ENCODE data around the gene BNIP1.
"Not testable (repeated sequence)": the region's sequence is repeated elsewhere in the genome, so short reads cannot be mapped to it uniquely, and the experiment has no call there.

Gene BNIP1, protein sequence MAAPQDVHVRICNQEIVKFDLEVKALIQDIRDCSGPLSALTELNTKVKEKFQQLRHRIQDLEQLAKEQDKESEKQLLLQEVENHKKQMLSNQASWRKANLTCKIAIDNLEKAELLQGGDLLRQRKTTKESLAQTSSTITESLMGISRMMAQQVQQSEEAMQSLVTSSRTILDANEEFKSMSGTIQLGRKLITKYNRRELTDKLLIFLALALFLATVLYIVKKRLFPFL

DNA sequence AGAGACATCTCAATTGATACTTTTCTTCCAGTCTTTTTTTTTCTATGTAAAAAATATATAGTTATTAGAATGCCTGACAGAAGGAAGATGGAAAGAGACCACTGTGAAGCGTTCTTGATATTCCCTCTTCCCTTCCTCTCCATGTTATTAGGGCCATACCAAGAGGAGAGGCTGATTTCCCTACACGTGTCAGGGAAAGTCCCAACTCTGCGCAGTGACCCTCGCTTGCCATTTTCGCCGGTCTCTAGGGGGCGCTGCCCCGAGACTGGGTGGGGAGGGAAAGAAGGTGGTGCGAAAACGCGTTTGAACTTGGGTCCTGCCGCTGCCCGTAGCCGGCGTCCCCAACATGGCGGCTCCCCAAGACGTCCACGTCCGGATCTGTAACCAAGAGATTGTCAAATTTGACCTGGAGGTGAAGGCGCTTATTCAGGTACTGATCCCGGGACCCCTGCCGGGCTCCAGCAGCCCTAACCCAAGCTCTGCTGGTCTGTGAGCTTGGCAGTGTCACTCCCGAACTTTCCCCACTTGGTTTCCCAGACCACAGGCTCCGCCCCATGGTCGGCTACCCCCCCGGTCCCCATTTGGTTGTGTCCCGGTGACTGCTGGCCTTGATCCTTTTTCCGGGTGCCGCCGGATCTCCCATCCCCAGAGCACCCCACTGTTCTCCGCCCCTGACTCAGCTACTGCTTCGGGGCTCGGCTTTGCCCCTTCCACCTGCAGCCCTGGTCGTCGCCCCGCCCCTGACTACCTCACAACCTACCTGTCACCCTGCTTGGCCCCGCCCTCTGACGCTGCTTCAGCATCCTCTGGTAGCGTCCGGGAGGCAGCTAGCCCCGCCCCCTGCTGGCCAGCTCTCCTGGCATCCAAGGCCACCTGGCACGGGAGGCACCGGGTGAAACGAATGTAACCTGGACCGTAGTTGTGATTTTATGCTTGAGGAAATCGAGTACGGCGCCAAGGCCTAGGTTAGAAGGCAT lies at the start of gene BNIP1:
Gene BNIP1 (plus strand): TSS at position 332 of the 977 bp plus-strand sequence. CDS start 15 bp downstream, at position 347.
- DNase-seq (ENCODE audit: low spot score), result peak; percentile 97

DNA sequence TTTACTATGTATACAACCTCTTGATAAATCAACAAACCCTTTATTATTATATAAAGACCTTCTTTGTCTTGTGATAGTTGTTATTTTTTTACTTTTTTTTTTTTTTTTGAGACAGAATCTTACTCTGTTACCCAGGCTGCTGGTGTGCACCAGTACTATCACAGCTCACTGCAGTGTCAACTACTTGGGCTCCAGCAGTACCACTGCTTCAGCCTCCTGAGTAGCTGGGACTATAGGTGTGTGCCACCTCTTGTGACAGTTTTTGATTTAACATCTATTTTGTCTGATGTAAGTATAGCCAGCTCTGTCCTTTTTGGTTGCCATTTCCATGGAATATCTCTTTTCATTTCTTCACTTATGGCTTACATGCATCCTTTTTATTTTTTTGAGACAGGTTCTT lies 45.5 kb upstream of the BNIP1 start:
- no peak for DNase-seq (ENCODE audit: low spot score)

DNA sequence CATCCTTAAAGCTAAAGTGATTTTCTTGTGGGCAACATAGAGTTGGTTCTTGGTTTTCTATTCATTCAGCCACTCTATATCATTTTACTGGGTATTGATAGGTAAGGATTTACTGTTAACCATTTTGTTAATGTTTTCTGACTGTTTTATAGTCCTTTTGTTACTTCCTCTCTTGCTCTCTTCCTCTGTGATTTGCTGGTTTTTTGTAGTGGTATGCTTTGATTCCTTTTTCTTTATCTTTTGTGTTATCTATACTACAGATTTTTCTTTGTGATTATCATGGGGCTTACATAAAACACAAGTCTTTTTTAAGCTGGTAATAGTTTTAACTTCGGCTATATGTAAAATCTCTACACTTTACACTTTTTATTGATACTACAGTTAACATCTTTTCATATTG lies 44.9 kb upstream of the BNIP1 start:
- no peak for DNase-seq (ENCODE audit: low spot score)

DNA sequence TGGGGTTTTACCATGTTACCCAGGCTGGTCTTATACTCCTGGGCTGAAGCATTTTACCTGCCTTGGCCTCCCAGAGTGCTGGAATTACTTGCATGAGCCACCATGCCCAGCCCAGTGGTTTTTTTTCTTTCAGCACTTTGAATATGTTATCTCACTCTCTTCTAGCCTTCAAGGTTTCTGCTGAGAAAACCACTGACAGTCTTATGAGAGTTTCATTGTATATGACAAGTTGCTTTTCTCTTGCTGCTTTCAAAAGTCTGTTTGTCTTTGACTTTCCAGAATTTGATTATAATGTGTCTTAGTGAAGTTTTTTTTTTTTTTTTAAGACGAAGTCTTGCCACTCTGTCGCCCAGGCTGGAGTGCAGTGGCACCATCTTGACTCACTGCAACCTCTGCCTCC lies 43.1 kb upstream of the BNIP1 start:
- no peak for DNase-seq (ENCODE audit: low spot score)

DNA sequence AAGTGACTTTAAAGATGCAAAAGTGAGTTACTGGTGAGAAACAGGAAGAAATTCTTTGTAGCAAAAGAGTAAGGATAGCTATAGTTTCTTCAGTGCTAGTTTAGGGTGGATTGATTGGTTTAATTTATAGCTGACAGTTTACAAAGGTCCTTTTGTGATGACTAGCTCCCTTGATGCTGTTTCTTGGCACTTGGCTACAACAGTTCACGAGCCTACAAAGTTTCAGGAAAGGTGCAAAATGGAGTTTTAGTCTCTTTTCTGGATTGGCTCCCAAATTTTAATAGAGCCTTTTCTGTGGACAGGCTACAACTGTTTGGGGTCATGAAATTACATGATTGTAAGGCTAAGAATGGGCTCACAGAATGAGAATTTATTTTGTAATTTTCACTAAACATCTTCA lies 40.9 kb upstream of the BNIP1 start:
- no peak for DNase-seq (ENCODE audit: low spot score)

DNA sequence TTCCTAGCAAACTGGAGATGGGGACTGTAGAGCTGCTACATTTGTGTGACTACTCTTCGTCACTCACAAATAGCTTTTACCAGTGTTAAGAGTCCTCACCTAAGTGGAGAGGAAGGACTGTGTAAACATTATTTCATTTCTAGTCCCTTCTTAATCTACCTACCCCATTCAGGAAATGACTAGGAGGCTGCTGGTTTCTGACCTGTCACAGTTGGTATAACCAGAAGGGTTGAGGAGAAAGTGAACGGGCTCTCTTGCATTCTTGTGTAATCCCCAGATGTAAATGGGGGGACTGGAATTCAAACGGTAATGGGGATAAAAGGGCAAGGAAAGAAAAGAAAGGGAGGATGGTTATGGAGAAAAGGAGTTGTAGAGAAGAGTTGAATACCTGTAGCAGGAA lies 35.4 kb upstream of the BNIP1 start:
- DNase-seq (ENCODE audit: low spot score), result no peak

DNA sequence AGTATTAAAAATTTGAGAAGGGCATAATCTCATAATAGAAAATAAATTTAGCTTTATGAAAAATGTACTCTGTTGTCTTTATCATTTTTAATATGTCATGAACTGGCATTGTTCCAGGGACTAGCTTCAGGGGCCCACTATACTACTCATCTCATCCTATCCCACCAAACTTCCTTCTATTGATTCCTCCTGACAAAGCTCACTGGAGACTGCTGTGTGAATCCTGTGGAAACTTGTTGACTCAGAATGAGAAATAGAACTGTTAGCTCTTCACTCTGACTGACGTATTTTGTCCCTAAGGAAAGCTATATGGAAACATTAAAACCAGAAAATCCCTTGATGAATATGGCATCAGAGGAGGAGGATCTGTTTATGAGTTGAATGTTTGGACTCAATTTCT lies 29.8 kb upstream of the BNIP1 start:
- no peak for DNase-seq (ENCODE audit: low spot score)

DNA sequence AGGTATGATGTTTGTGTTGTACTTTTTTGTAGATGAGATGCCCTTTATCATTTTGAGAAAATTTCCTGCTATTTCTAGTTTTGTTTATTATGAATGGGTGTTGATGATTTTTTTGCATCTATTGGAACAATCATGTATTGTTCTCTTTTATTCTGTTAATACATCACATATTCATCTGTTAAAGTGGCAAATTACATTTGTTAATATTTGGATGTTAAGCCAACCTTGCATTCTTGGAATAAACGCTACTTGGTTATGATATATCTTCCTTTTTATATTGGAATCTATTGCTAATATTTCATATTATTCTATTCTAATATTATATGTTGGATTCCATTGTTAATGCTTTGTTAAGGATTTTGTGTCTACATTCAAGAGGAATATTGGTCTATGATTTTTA lies 24.6 kb upstream of the BNIP1 start:
- no peak for DNase-seq (ENCODE audit: low spot score)

DNA sequence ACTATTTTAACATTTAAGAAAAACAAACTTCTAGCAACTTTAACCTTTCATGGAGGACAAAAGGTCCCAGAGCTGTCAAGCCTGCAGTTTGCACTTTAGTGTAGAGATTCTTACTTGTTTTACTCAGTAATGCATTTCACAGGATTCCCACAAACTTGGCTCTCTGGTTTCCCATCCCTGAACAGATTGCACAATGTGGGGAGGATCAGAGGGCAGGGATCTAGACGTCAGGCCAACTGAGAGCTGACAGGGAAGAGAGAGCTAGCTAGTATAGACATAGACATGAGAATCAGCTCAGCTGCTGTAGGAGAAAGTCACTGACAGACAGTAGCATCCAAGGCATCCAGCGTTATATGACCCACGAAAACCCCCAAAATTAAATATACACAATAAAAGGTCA lies 20.9 kb upstream of the BNIP1 start:
- DNase-seq (ENCODE audit: low spot score), result no peak

DNA sequence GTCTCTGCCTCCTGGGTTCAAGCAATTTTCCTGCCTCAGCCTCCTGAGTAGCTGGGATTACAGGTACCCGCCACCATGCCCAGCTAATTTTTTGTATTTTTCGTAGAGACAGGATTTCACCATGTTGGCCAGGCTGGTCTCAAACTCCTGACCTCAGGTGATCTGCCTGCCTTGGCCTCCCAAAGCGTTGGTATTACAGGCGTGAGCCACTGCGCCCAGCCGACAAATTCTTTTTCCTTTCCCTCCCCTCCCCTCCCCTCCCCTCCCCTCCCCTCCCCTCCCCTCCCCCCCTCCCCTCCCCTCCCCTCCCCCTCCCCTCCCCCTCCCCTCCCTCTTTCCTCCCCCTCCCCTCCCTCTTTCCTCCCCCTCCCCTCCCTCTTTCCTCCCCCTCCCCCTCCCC lies 12.2 kb upstream of the BNIP1 start:
- DNase-seq (ENCODE audit: low spot score), result not testable (repeated sequence)

DNA sequence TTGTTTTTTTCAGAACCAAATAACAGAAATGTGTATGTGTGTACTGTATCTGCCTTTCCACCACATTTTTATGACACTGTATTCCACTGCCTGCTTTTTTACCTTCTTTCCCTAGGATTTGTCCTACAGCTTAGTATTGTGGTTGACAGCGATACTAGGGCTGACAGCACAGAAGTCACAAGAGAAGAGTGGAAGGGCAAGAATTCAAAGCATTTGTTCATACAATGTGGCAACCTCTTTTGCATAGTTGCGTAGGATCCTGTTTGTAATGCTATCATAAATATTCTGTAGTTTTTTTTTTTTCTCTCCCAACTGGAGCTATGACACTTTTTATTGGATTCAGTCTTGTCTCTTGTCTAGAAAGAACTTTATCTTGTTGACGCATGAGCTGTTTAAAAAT lies 5.6 kb upstream of the BNIP1 start:
- DNase-seq (ENCODE audit: low spot score), result no peak

DNA sequence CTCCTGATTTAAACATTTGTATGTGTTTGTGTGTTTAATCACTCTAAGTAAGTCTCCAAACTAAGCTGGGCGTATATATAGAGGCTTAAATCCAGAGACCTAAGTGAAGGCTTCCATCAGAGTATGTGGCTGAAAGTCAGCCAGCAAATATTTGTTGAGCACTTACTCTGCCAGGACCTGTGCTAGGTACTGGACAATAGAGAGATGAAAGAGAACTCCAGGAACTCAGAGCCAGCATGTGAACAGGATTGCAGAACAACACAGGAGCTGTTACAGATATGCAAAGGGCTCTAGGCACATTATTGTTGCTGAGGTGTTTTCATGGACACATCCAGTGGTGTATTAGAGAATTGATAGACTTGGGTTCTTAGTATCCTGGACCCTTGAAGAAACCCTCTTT lies 4.7 kb upstream of the BNIP1 start:
- no peak for DNase-seq (ENCODE audit: low spot score)

DNA sequence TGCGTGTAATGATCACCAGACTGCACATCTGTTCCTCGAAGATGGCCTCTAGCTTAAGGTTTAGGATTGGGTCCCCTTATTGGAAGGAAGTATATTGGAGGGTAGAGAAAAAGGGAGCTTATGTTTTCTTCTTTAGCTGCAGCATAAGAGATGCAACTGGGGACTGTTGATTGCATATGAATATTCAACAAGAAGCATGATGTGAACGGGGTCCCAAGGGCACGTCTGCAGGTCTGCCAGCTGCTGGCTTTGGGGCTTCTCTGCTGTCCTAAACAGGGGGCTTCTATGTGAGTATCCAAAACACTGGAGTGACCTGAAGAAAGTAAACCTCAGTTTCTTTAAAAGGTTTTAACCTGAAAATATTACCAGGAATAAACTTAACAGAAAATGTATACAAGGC lies 3.6 kb upstream of the BNIP1 start:
- no peak for DNase-seq (ENCODE audit: low spot score)

DNA sequence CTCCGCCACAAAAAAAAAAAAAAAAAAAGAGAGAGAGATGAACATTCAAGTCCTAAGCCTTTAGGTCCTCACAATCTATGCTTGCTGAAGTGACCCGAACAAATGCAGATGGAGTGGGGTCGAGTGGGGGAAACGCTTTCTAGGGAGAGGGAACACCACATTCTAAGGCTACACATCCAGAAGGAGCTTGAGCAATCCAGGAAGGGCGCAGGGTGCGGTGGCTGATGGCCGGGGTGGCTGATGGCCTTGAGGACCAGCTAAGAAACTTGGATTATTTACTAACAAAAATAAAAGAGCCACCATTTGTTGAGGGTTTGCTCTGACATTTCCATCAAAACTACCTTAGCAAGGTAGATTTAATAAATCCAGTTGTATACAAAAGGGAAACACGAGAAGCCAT lies 764 bp upstream of the BNIP1 start:
- no peak for DNase-seq (ENCODE audit: low spot score)

DNA sequence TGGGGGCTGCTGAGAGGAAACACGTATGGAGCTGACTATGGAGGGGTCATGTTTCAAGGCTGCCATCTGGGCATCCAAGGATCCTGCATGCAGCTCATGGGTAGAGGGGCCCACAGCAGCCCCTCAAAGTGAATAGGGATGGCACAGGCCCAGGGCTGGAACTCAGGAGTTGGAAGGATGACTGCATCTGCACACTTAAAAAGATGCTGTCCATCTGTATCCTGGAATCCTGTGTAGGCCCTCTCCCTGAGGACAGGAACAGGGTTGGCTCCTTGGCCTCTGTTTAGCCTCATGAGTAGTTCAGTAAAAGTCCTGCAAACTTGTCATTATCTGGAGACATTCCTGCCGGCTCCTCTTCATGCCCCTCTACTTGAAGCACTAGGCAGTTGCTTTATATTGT lies 4.0 kb downstream of the BNIP1 start:
- no peak for DNase-seq (ENCODE audit: low spot score)

DNA sequence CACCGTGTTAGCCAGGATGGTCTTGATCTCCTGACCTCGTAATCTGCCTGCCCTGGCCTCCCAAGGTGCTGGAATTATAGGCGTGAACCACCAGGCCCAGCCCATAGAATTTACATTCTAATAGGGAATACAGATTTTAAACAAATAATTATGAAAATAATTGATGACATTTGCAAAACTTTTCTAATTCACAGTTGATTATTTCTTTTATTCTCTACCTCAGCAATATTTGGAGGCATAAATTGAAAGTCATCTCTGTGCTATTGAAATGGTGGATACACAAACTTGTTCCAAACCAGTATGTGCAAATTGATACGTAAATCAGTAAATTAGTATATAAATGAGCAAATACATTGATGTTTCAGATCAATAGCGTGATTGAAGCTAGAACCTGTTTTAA lies 8.2 kb downstream of the BNIP1 start:
- no peak for DNase-seq (ENCODE audit: low spot score)

DNA sequence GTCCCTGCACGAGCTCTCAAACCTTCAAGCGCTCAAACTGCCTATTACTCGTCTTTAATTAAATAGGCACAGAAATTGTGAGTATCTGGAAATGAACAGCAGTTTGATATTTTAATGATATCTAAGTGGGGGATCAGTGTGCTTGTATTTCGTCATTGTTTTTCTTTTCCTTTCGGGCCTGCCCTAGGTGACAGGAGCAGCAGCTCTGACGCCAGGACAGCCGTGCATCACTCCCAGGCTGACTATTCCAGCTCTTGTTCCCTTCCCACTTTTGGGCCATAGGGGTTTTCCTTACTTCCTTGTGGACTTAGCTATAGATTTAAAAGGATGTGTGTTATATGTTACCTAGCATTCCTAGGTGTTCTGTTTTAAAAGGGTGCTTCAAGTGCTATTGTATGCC lies 9.5 kb downstream of the BNIP1 start:
- DNase-seq (ENCODE audit: low spot score), result no peak

DNA sequence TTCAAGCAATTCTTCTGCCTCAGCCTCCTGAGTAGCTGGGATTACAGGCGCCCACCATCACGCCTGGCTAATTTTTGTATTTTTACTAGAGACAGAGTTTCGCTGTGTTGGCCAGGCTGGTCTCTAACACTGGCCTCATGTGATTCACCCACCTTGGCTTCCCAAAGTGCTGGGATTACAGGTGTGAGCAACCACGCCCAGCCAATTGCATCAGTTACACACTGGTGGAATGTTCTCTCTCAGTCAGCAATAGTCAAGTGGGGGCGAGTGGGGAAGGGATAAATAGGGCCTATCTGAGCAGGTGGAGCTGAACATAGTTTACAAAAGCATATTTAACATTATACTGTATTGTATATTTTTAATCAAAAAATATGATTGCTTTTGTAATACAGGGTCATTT lies 10.3 kb downstream of the BNIP1 start:
- DNase-seq (ENCODE audit: low spot score), result not testable (repeated sequence)

DNA sequence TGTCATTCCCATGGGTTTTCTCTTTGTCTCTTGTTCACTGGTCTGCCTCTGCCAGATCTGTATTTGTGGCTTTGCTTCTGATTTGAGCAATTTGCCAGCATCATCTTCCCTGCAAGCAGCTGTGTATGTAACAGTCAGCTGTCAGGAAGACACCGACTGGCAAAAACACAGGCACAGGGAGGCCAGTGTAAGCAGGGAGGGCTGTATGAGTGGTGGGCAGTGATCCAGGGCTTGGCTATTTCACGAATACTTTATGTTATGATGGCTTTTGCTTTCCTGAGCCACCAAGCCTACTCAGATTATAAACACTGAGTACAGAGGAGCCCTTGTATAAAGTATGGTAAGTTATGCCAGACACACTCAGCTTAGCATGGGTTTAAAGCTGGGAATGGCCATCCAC lies 11.6 kb downstream of the BNIP1 start:
- no peak for DNase-seq (ENCODE audit: low spot score)

DNA sequence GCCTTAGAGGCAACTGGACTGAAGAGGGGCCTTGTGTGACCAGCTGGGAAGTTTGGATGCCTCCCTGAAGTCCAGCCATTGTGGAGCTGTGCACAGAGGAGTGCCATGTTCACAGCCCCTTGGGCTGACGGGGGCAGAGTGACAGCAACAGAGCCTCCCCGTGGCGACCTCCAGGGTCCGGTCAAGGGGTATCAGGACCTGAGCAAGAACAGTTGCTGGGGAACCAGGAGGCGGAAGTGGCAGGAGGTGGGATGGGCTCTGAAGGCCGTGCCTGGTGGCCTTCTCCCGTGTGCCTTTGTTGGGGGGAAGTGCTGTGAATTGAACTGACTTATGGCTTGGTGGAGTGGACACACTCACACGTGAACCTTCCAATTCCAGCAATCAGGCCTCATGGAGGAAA lies 14.0 kb downstream of the BNIP1 start:
- DNase-seq (ENCODE audit: low spot score), result no peak

DNA sequence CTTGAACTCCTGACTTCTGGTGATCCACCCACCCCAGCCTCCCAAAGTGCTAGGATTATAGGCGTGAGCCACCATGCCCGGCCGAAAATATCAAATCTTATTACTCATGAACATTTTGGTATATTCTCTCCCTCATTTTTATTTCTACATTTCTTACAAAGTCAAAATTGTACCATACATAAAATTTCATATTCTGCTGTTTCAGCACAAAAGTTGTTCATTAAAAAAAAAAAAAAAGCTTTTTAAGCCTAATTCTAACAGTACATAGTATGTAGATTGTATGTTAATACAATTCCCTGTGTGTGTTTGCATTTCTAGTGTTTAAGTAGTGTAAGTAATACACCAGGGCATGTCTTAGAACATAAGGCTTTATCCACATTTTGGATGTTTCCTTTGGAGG lies 14.9 kb downstream of the BNIP1 start:
- DNase-seq (ENCODE audit: low spot score), result no peak

DNA sequence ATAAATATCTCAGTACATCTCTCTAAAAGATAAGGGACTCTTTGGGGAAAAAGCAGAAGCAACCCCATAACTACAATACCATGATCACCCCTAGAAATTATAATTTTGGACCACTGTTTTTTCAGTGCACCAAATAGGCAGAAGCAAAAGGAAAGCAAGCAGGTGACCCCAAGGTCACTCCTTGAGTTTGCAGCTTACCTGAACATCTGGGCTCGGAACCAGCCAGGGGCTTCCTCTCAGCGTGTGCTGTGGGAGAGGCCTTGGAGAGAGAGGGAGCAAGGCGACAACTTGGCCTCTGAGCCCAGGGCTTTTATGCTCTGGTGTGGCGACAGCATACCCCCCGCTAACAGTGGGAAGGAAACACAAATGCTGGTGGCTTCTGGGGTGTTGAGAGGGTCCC lies 16.8 kb downstream of the BNIP1 start:
- no peak for DNase-seq (ENCODE audit: low spot score)

DNA sequence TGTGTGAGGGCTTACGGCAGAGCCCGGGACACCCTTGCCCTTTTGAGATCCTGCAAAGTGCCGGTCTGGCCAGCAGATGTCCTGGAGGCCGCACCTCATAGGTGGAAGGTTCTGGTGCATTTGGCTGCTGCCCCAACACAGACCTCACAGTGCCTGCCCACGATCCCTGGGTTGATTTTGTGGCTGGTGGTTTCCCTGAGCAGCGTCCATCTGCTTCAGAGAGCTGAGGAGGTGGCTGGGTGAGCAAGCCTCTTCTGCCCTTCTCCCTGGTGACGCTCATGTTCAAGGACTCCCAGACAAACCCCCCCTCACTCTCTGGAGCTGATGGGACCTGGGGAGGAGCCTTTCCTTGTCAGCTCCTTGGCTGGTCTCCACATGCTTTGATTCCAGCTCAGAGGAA lies 18.9 kb downstream of the BNIP1 start:
- no peak for DNase-seq (ENCODE audit: low spot score)

All from NAMALWA (cell line).